IMR-90 (cell line): ENCODE results near the gene MNAT1.

ENCODE experiments used
- BHLHE40 ChIP-seq: fragments of 150-350 bp; IDR thresholded peaks from 2 replicates; pipeline ENCODE4 v1.6.1; 2016; ENCODE audit warnings: mild to moderate bottlenecking, low read depth, low read length
- CTCF ChIP-seq: conservative IDR thresholded peaks from 2 replicates; pipeline ENCODE4 v1.5.1; 2012; ENCODE audit warnings: mild to moderate bottlenecking, low read depth, low read length, improper control_type of control experiment
- FOS ChIP-seq: fragments of 150-350 bp; IDR thresholded peaks from 2 replicates; pipeline ENCODE4 v1.6.1; 2016; ENCODE audit warnings: low read depth, low read length
- MAZ ChIP-seq: IDR thresholded peaks from 2 replicates; pipeline ENCODE4 v1.6.1; 2012; ENCODE audit warnings: low read depth, mild to moderate bottlenecking, low read length, improper control_type of control experiment, moderate library complexity, borderline replicate concordance
- MXI1 ChIP-seq: IDR thresholded peaks from 2 replicates; pipeline ENCODE4 v1.6.1; 2012; ENCODE audit warnings: low read depth, mild to moderate bottlenecking, low read length, moderate library complexity, borderline replicate concordance
- POLR2A ChIP-seq: IDR thresholded peaks from 2 replicates; pipeline ENCODE4 v1.6.1; 2012; ENCODE audit warnings: mild to moderate bottlenecking, low read depth, low read length
- RAD21 ChIP-seq: IDR thresholded peaks from 2 replicates; pipeline ENCODE4 v1.6.1; 2012; ENCODE audit warnings: low read length, improper control_type of control experiment
- RCOR1 ChIP-seq: IDR thresholded peaks from 2 replicates; pipeline ENCODE4 v1.6.1; 2012; ENCODE audit warnings: mild to moderate bottlenecking, low read length, improper control_type of control experiment; ENCODE audit not compliant: insufficient replicate concordance
- RFX5 ChIP-seq: IDR thresholded peaks from 2 replicates; pipeline ENCODE4 v1.8.0; 2012; ENCODE audit warnings: low read depth, mild to moderate bottlenecking, low read length, moderate library complexity
- SMC3 ChIP-seq: fragments of 150-350 bp; IDR thresholded peaks from 2 replicates; pipeline ENCODE4 v1.6.1; 2016; ENCODE audit warnings: low read depth, mild to moderate bottlenecking, antibody characterized with exemption, low read length, moderate library complexity

- TF ChIP-seq MAZ: no peak
- TF ChIP-seq CTCF: no peak
- no peak for TF ChIP-seq RCOR1
- no peak for TF ChIP-seq RFX5
- TF ChIP-seq FOS: no peak
- no peak for TF ChIP-seq POLR2A
- TF ChIP-seq SMC3: no peak
- TF ChIP-seq BHLHE40: no peak
- no peak for TF ChIP-seq RAD21
- TF ChIP-seq MXI1: no peak
Observed at GRCh38 chr14:60956202-60956601, 221.6 kb downstream of the MNAT1 start.
